PC-9 (cell line): ENCODE results near the gene PIP4P1. TPM values are rescaled to one million over a fixed set of nuclear protein-coding genes. Genes with fewer than 3 reads are reported as not detected.
A peak's percentile ranks its signal among the peaks of the same experiment; 100 is the strongest.

ENCODE experiments used
- BruUV-seq: library from RNA; stranded (reverse); fragments of 400-500 nt; replicated peaks from 2 replicates; lab custom pipeline; 2021; lab: Mats Ljungman, UMichigan
- CTCF ChIA-PET: fragments of 300-600 bp; sonication (Branson Sonifier 250); formaldehyde crosslinking; loops from one replicate; lab custom pipeline; 2022; ENCODE audit warnings: antibody characterized with exemption; lab: Charles Lee
- POLR2A ChIA-PET: fragments of 300-600 bp; sonication (Branson Sonifier 250); formaldehyde crosslinking; loops from one replicate; lab custom pipeline; 2022; ENCODE audit warnings: antibody characterized with exemption; ENCODE audit not compliant: unreplicated experiment; lab: Charles Lee
- DNase-seq, 2 experiments: peaks; one replicate each; pipeline versions ENCODE4 v3.0.0 to v3.0.0-alpha.2; 2015 to 2022; ENCODE audit warnings: mixed read lengths in 1 of 2
- H2AFZ ChIP-seq: fragments of 200-600 bp; sonication (generic); 2 replicates; pipeline ENCODE4 v1.8.1; 2017; ENCODE audit warnings: antibody characterized with exemption
- H3F3A ChIP-seq: fragments of 200-600 bp; sonication (generic); 2 replicates; pipeline ENCODE4 v1.8.1; 2017; ENCODE audit warnings: antibody characterized with exemption, mild to moderate bottlenecking, low read depth; ENCODE audit not compliant: insufficient read depth
- H3K27ac ChIP-seq: fragments of 200-600 bp; sonication (generic); 2 replicates; pipeline ENCODE4 v1.6.1; 2016; ENCODE audit warnings: mixed run types
- H3K27me3 ChIP-seq: fragments of 200-600 bp; sonication (generic); 2 replicates; pipeline ENCODE4 v1.6.1; 2016; ENCODE audit warnings: low read depth, mixed run types; ENCODE audit not compliant: insufficient read depth
- H3K36me3 ChIP-seq: fragments of 200-600 bp; sonication (generic); 2 replicates; pipeline ENCODE4 v1.6.1; 2016; ENCODE audit warnings: low read depth, mixed run types
- H3K4me1 ChIP-seq: fragments of 200-600 bp; sonication (generic); replicated peaks from 2 replicates; pipeline ENCODE4 v1.6.1; 2016; ENCODE audit warnings: mixed run types; ENCODE audit not compliant: insufficient read depth
- H3K4me2 ChIP-seq: fragments of 200-600 bp; sonication (generic); 2 replicates; pipeline ENCODE4 v1.6.1; 2017; ENCODE audit warnings: mixed run types
- H3K4me3 ChIP-seq: fragments of 200-600 bp; sonication (generic); 2 replicates; pipeline ENCODE4 v1.6.1; 2016; ENCODE audit warnings: mixed run types
- H3K79me2 ChIP-seq: fragments of 200-600 bp; sonication (generic); 2 replicates; pipeline ENCODE4 v1.6.1; 2017; ENCODE audit warnings: low read depth, mixed run types
- H3K9me2 ChIP-seq: fragments of 200-600 bp; sonication (generic); 2 replicates; pipeline ENCODE4 v1.8.1; 2017; ENCODE audit warnings: mild to moderate bottlenecking; ENCODE audit not compliant: insufficient read depth
- H3K9me3 ChIP-seq: fragments of 200-600 bp; sonication (generic); 2 replicates; pipeline ENCODE4 v1.8.1; 2016; ENCODE audit warnings: low read depth; ENCODE audit not compliant: insufficient read depth
- H4K20me1 ChIP-seq: fragments of 200-600 bp; sonication (generic); 2 replicates; pipeline ENCODE4 v1.8.1; 2017; ENCODE audit not compliant: insufficient read depth
- EZH2 ChIP-seq: fragments of 200-600 bp; sonication (generic); IDR thresholded peaks from 2 replicates; pipeline ENCODE4 v1.8.0; 2017; ENCODE audit warnings: antibody characterized with exemption, low read depth
- intact Hi-C: fragments of 100-400 bp; cut with micrococcal nuclease; formaldehyde crosslinking; loops from one replicate; pipeline ENCODE4 v1.10.0; 2022; ENCODE audit not compliant: unreplicated experiment
- total RNA-seq: library from RNA; stranded (reverse); gene quantifications from 2 replicates; pipeline ENCODE4 v1.2.3, GENCODE V29; 2021
- TF ChIP-seq, protein P1 (sequence below): fragments of 200-600 bp; sonication (generic); conservative IDR thresholded peaks from 2 replicates; pipeline ENCODE4 v1.6.1; 2017; ENCODE audit warnings: mixed run types, antibody characterized with exemption, mild to moderate bottlenecking, moderate library complexity

PIP4P1 gene
- total RNA-seq, 1 experiment from 2014 or later = 20.1 TPM

DNA sequence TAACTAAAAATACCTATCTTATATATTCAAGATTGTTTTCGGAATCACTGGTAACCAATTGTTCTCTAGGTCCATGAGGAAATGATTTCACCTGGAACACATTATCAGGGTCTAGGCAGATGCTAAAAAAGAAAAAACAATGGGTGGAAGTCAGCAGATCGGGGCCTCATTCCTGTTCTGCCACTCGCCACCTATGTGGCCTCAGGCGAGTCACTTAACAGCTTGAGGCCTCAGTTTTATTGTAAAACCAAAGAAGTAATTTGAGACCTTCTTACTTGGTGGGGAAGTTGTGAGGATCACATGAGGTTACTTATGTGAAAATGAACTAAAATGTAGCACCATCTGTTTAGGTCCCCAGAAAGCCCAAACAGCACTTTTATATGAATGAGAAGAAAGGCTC lies 37.9 kb upstream of the PIP4P1 start:
- Histone ChIP-seq H3K27me3 (no peaks in the 10 kb centered on the region), H3K4me3 (no peak overlapping the region), H3K27ac (peak overlapping the region; percentile 16; the same call in 1 of the 2 replicates), H3K36me3 (no peaks in the 10 kb centered on the region), H4K20me1 (no peaks in the 10 kb centered on the region), H3K9me3 (no peaks in the 10 kb centered on the region), H3K4me2 (peak overlapping the region; percentile 38; the same call in 1 of the 2 replicates), H2AFZ (peak overlapping the region; percentile 39; the same call in 1 of the 2 replicates), H3K4me1 (peaks cover 24% of the 10 kb centered on the region), H3K79me2 (no peaks in the 10 kb centered on the region), H3K9me2 (no peaks in the 10 kb centered on the region), H3F3A (peaks cover 16% of the 10 kb centered on the region; the same call in 1 of the 2 replicates)
- peak; percentile 17 to 58 for DNase-seq
- CTCF ChIA-PET = no interaction called here
- BruUV-seq = no TSS peak
- TF ChIP-seq, protein P1, sequence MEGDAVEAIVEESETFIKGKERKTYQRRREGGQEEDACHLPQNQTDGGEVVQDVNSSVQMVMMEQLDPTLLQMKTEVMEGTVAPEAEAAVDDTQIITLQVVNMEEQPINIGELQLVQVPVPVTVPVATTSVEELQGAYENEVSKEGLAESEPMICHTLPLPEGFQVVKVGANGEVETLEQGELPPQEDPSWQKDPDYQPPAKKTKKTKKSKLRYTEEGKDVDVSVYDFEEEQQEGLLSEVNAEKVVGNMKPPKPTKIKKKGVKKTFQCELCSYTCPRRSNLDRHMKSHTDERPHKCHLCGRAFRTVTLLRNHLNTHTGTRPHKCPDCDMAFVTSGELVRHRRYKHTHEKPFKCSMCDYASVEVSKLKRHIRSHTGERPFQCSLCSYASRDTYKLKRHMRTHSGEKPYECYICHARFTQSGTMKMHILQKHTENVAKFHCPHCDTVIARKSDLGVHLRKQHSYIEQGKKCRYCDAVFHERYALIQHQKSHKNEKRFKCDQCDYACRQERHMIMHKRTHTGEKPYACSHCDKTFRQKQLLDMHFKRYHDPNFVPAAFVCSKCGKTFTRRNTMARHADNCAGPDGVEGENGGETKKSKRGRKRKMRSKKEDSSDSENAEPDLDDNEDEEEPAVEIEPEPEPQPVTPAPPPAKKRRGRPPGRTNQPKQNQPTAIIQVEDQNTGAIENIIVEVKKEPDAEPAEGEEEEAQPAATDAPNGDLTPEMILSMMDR = no peak
- TF ChIP-seq EZH2 = no peak
- intact Hi-C loops = no loop called here
- POLR2A ChIA-PET = interaction anchor here (0.7 kb wide), 1 partner anchor 77 kb away, joined by 4 read pairs; no protein-coding TSS in a partner anchor

DNA sequence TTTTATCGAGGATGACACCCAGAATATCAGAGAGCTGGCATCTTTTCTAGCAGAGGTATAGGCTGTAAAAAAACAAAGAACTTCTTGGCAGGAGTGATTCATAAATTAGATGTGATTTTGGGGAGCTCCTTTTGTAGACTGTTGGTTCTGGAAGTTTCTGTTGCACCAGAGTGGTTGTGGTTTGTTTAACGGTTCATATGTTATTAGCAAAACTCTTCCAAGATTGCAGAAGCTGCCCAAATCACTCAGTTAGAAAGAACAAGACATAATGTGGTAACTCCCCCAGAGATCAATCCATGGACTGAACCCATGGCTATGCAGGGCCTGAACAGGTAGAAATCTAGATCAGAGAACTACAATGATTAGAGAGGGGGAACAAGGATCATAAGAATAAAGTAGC lies 37.4 kb upstream of the PIP4P1 start:
- no peaks in the 10 kb centered on the region for H3K27me3 ChIP-seq
- no peaks in the 10 kb centered on the region for H3K9me2 ChIP-seq
- H4K20me1 ChIP-seq = no peaks in the 10 kb centered on the region
- no peaks in the 10 kb centered on the region for H3K79me2 ChIP-seq
- no TSS peak for BruUV-seq
- 0 out of 2 replicates have a peak overlapping the region, but pooled peaks have one; percentile 38 for H3K4me2 ChIP-seq
- no peak overlapping the region for H2AFZ ChIP-seq
- H3K36me3 ChIP-seq = no peaks in the 10 kb centered on the region
- CTCF ChIA-PET = no interaction called here
- no peak for DNase-seq
- H3F3A ChIP-seq = peaks cover 16% of the 10 kb centered on the region; the same call in 1 of the 2 replicates
- H3K4me3 ChIP-seq = no peak overlapping the region
- H3K9me3 ChIP-seq = no peaks in the 10 kb centered on the region
- TF ChIP-seq, protein P1 = no peak
- no peak for TF ChIP-seq EZH2
- intact Hi-C loops = no loop called here
- POLR2A ChIA-PET = no interaction called here
- peak overlapping the region; percentile 16; the same call in 1 of the 2 replicates for H3K27ac ChIP-seq
- H3K4me1 ChIP-seq = peaks cover 24% of the 10 kb centered on the region

DNA sequence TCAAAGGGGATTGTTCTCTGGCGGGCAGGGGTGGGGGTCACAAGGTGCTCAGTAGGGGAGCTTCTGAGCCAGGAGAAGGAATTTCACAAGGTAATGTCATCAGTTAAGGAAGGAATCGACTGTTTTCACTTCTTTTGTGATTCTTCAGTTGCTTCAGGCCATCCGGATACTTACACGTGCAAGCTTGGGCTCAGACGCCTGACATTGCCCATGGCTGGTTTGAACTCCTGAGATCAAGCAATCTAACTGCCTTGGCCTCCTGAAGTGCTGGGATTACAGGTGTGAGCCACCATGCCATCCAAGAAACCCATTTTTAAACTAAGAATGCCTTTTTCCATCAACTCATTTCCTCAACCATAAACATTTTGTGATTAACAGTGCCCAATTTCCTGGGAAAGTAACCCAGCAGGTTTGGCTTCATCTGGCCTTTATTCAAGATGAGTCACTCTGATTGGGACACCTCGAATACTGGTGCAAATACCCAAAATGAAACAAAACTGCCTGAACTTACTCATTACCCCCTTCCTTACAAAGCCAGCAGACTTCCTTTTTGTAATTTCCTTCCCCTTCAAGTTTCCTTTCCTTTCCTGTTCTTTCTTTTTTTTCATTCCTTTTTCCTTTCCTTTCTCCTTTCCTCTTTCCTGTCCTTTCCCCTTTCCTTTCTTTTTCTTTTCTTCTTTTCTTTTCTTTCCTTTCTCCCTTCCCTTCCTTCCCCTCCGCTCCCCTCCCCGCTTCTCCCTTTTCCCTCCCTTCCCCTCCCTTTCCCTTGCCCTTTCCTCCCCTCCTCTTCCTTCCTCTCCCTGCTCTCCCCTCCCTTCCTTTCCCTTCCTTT lies 33.9 kb upstream of the PIP4P1 start:
- TF ChIP-seq, protein P1 = no peak
- no peak for TF ChIP-seq EZH2
- Histone ChIP-seq H4K20me1 (no peaks in the 10 kb centered on the region), H3K4me3 (no peak overlapping the region), H3F3A (peaks cover 16% of the 10 kb centered on the region; the same call in 1 of the 2 replicates), H3K4me1 (peaks cover 25% of the 10 kb centered on the region), H3K9me3 (no peaks in the 10 kb centered on the region), H3K9me2 (no peaks in the 10 kb centered on the region), H3K36me3 (no peaks in the 10 kb centered on the region), H3K27ac (peak overlapping the region; percentile 53), H3K4me2 (peak overlapping the region; percentile 23), H3K27me3 (no peaks in the 10 kb centered on the region), H3K79me2 (no peaks in the 10 kb centered on the region), H2AFZ (no peak overlapping the region)
- DNase-seq = peak; percentile 23 to 63
- POLR2A ChIA-PET = interaction anchor here (0.6 kb wide), 1 partner anchor 673 kb away, joined by 5 read pairs; no protein-coding TSS in a partner anchor
- CTCF ChIA-PET = no interaction called here
- BruUV-seq = no TSS peak
- intact Hi-C loops = no loop called here
